Endothelial cell of umbilical vein (primary cell): ENCODE measurements around the gene CACNG4. TPM values are rescaled to one million over a fixed set of nuclear protein-coding genes. Genes with fewer than 3 reads are reported as not detected.

ENCODE experiments used
- BruUV-seq: library from RNA; stranded (reverse); fragments of 400-500 nt; replicated peaks from 2 replicates; lab custom pipeline; 2021; lab: Mats Ljungman, UMichigan
- CTCF ChIA-PET: fragments of 300-600, 350-600 bp; sonication (Branson Sonifier 250); formaldehyde crosslinking; loops from one replicate; lab custom pipeline; 2021; ENCODE audit warnings: antibody characterized with exemption, inconsistent platforms; lab: Charles Lee
- POLR2A ChIA-PET: fragments of 300-600, 350-600 bp; sonication (Branson Sonifier 250); formaldehyde crosslinking; loops from one replicate; lab custom pipeline; 2021; ENCODE audit warnings: antibody characterized with exemption, inconsistent platforms; lab: Charles Lee
- DNase-seq: peaks from one replicate; pipeline ENCODE4 v3.0.0-alpha.2; 2011; ENCODE audit warnings: low read depth, low spot score
- FAIRE-seq: peaks from 2 replicates; lab custom pipeline; 2011; peaks lifted over from hg19 to GRCh38; lab: Jason Lieb, UNC
- H2AFZ ChIP-seq: 2 replicates; pipeline ENCODE4 v1.6.0; 2012; ENCODE audit warnings: low read depth, low read length, control low read depth, inconsistent platforms
- H3K27ac ChIP-seq: 2 replicates; pipeline ENCODE4 v1.5.1; 2011; ENCODE audit warnings: low read depth, mild to moderate bottlenecking, control low read depth, low read length, moderate library complexity; ENCODE audit not compliant: insufficient read depth
- H3K27me3 ChIP-seq, 2 experiments: 2 replicates each; pipeline versions ENCODE4 v1.6.0 to v1.6.1; 2011; ENCODE audit warnings: low read length in 2 of 2, mixed read lengths in 1 of 2; ENCODE audit not compliant: control insufficient read depth in 2 of 2, insufficient read depth in 2 of 2
- H3K36me3 ChIP-seq, 2 experiments: 2 replicates in 1 of 2; 3 replicates in 1 of 2; pipeline ENCODE4 v1.5.1; 2011; ENCODE audit warnings: low read length in 2 of 2, mild to moderate bottlenecking in 1 of 2, moderate library complexity in 1 of 2; ENCODE audit not compliant: control insufficient read depth in 2 of 2, insufficient read depth in 2 of 2; ENCODE audit errors: extremely low read depth in 1 of 2
- H3K4me1 ChIP-seq: 3 replicates; pipeline ENCODE4 v1.5.1; 2011; ENCODE audit warnings: mild to moderate bottlenecking, low read length; ENCODE audit not compliant: control insufficient read depth, insufficient read depth; ENCODE audit errors: extremely low read depth
- H3K4me2 ChIP-seq: 2 replicates; pipeline ENCODE4 v1.6.1; 2011; ENCODE audit warnings: low read length, control low read depth, mixed read lengths; ENCODE audit not compliant: insufficient read depth
- H3K4me3 ChIP-seq, 3 experiments: fragments of 200-600 bp in 1 of 3; sonication (generic), shearing (Covaris generic) in 1 of 3; replicated peaks in 1 of 3; 2 replicates each; pipeline ENCODE4 v1.5.1; 2011 to 2016; ENCODE audit warnings: control low read depth in 3 of 3, low read length in 3 of 3, mild to moderate bottlenecking in 2 of 3, inconsistent platforms in 1 of 3, low read depth in 1 of 3, moderate library complexity in 1 of 3; ENCODE audit not compliant: insufficient read depth in 1 of 3
- H3K79me2 ChIP-seq: 2 replicates; pipeline ENCODE4 v1.6.0; 2012; ENCODE audit warnings: low read length, inconsistent platforms; ENCODE audit not compliant: control insufficient read depth, insufficient read depth
- H3K9ac ChIP-seq: replicated peaks from 2 replicates; pipeline ENCODE3; 2011; ENCODE audit warnings: low read length, control low read depth; ENCODE audit not compliant: insufficient read depth; ENCODE audit errors: extremely low read depth
- H3K9me1 ChIP-seq: replicated peaks from 3 replicates; pipeline ENCODE4 v1.6.0; 2011; ENCODE audit warnings: mild to moderate bottlenecking, low read length; ENCODE audit not compliant: control insufficient read depth, insufficient read depth; ENCODE audit errors: extremely low read depth
- H3K9me3 ChIP-seq: replicated peaks from 2 replicates; pipeline ENCODE4 v1.5.1; 2012; ENCODE audit warnings: low read length, inconsistent platforms; ENCODE audit not compliant: control insufficient read depth, insufficient read depth
- H4K20me1 ChIP-seq: replicated peaks from 2 replicates; pipeline ENCODE3; 2011; ENCODE audit warnings: mild to moderate bottlenecking, low read length; ENCODE audit not compliant: control insufficient read depth, insufficient read depth; ENCODE audit errors: extremely low read depth
- CTCF ChIP-seq, 2 donors: IDR thresholded peaks; 1 replicate in 1 of 2; 2 replicates in 1 of 2; pipeline ENCODE4 v1.5.1; 2011; ENCODE audit warnings: low read length in 2 of 2, mild to moderate bottlenecking in 2 of 2, moderate library complexity in 2 of 2, control low read depth in 1 of 2, inconsistent platforms in 1 of 2, low read depth in 1 of 2; ENCODE audit not compliant: insufficient read depth in 1 of 2; ENCODE audit errors: extremely low read depth in 1 of 2
- EZH2 ChIP-seq: IDR thresholded peaks from 2 replicates; pipeline ENCODE4 v1.6.1; 2012; ENCODE audit warnings: borderline replicate concordance, low read depth, mild to moderate bottlenecking, moderate library complexity, low read length, inconsistent platforms; ENCODE audit not compliant: severe bottlenecking
- FOS ChIP-seq: IDR thresholded peaks from 2 replicates; pipeline ENCODE4 v1.6.1; 2011; ENCODE audit warnings: mild to moderate bottlenecking, low read length, moderate library complexity, borderline replicate concordance; ENCODE audit not compliant: insufficient read depth
- GATA2 ChIP-seq: IDR thresholded peaks from 2 replicates; pipeline ENCODE4 v1.7.0; 2011; ENCODE audit warnings: low read depth, mild to moderate bottlenecking, moderate library complexity, mixed read lengths, low read length; ENCODE audit not compliant: insufficient read length, insufficient read depth
- JUN ChIP-seq: IDR thresholded peaks from 2 replicates; pipeline ENCODE4 v1.6.1; 2011; ENCODE audit warnings: borderline replicate concordance, low read depth; ENCODE audit not compliant: insufficient read length, insufficient read depth
- MAX ChIP-seq: IDR thresholded peaks from 2 replicates; pipeline ENCODE4 v1.6.1; 2011; ENCODE audit not compliant: insufficient read depth, insufficient read length
- MYC ChIP-seq: IDR thresholded peaks from one replicate; pipeline ENCODE4 v1.6.1; 2011; ENCODE audit warnings: mild to moderate bottlenecking, low read depth, low read length
- POLR2A ChIP-seq: IDR thresholded peaks from 2 replicates; pipeline ENCODE4 v1.6.1; 2012; ENCODE audit warnings: low read depth, mild to moderate bottlenecking, control low read depth, low read length
- POLR2AphosphoS5 ChIP-seq: IDR thresholded peaks from 2 replicates; pipeline ENCODE4 v1.6.1; 2012; ENCODE audit warnings: low read depth, mild to moderate bottlenecking, control low read depth, low read length, moderate library complexity; ENCODE audit not compliant: insufficient read depth
- dilution Hi-C: fragments of 300-500 bp; cut with MboI; formaldehyde crosslinking; loops from one replicate; pipeline ENCODE4 v1.15.0; 2019; ENCODE audit warnings: low sequenced_read_pairs; ENCODE audit not compliant: extremely low pct_ligation_motif_present
- intact Hi-C: fragments of 100-400 bp; cut with micrococcal nuclease; formaldehyde crosslinking; loops from one replicate; pipeline ENCODE4 v1.10.0; 2022
- polyA plus RNA-seq, 4 experiments: library from polyadenylated mRNA; depleted of rRNA in 3 of 4; stranded (reverse) in 3 of 4; unstranded in 1 of 4; fragments of >200 nt; gene quantifications; 2 replicates each; pipeline versions ENCODE4 v1.2.1 to v1.2.3, GENCODE V29; 2011 to 2012; ENCODE audit warnings: missing spikeins in 1 of 4
- total RNA-seq: library from RNA; stranded (reverse); gene quantifications from 2 replicates; pipeline ENCODE4 v1.2.3, GENCODE V29; 2021

Gene CACNG4
- total and polyA plus RNA-seq, 2 donors (not counting 3 experiments of a cell fraction or from before 2014, with no cell fraction given) = not detected

- ChIA-PET CTCF (interaction anchor here (1.1 kb wide), 1 partner anchor 248 kb away, joined by 5 read pairs; no protein-coding TSS in a partner anchor), POLR2A (no interaction called here)
- H3K4me3 ChIP-seq = no peak overlapping the region
- H3K9ac ChIP-seq = no peak overlapping the region
- no TSS peak for BruUV-seq
- no peaks in the 10 kb centered on the region for H4K20me1 ChIP-seq
- intact Hi-C loops = no loop called here
- DNase-seq (no peak), FAIRE-seq (no peak)
- no peak overlapping the region for H3K27ac ChIP-seq
- no peak overlapping the region for H3K4me2 ChIP-seq
- no peaks in the 10 kb centered on the region for H3K79me2 ChIP-seq
- H3K27me3 ChIP-seq = peaks cover 2 to 5% of the 10 kb centered on the region in 2 experiments
- no peaks in the 10 kb centered on the region for H3K9me1 ChIP-seq
- H2AFZ ChIP-seq = no peak overlapping the region
- no peaks in the 10 kb centered on the region for H3K36me3 ChIP-seq
- no peaks in the 10 kb centered on the region for H3K4me1 ChIP-seq
- TF ChIP-seq POLR2AphosphoS5 = no peak
- no peak for TF ChIP-seq POLR2A
- no peak for TF ChIP-seq EZH2
- no peak for TF ChIP-seq MAX
- no peak for TF ChIP-seq CTCF (IDR thresholded peaks at IDR 0.05; ENCODE audit: extremely low read depth in 1 of 2, insufficient read depth in 1 of 2, low read depth in 1 of 2, low read length in 2 of 2)
- no peak for TF ChIP-seq FOS
- TF ChIP-seq JUN = no peak
- no peak for TF ChIP-seq MYC
- TF ChIP-seq GATA2 = no peak
- dilution Hi-C loops = no loop called here
- no peaks in the 10 kb centered on the region for H3K9me3 ChIP-seq
Observed at GRCh38 chr17:66975614-66976378, 11.3 kb downstream of the CACNG4 start.
